ENCODE results near the gene HTR3C. TPM values are rescaled to one million over a fixed set of nuclear protein-coding genes. Genes with fewer than 3 reads are reported as not detected.
"Not testable (repeated sequence)": the region's sequence is repeated elsewhere in the genome, so short reads cannot be mapped to it uniquely, and the experiment has no call there.

Gene HTR3C
- total RNA-seq, 3 donors from 2014 or later, result 0.17 to 0.41 TPM; not detected in 1

DNA sequence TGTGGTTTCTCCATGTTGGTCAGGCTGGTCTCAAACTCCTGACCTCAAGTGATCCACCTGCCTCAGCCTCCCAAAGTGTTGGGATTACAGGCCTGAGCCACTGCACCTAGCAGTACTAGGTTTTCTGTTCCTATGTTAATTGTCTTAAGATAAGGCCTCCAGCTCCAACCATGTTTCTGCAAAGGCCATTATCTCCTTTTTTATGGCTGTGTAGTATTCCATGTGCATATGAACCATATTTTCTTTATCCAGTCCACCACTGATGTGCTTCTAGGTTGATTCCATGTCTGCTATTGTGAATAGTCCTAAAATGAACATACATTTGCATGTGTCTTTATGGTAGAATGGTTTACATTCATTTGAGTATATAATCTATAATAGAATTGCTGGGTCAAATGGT is 9.8 kb downstream of the HTR3C start:
- TF ChIP-seq, protein P1, sequence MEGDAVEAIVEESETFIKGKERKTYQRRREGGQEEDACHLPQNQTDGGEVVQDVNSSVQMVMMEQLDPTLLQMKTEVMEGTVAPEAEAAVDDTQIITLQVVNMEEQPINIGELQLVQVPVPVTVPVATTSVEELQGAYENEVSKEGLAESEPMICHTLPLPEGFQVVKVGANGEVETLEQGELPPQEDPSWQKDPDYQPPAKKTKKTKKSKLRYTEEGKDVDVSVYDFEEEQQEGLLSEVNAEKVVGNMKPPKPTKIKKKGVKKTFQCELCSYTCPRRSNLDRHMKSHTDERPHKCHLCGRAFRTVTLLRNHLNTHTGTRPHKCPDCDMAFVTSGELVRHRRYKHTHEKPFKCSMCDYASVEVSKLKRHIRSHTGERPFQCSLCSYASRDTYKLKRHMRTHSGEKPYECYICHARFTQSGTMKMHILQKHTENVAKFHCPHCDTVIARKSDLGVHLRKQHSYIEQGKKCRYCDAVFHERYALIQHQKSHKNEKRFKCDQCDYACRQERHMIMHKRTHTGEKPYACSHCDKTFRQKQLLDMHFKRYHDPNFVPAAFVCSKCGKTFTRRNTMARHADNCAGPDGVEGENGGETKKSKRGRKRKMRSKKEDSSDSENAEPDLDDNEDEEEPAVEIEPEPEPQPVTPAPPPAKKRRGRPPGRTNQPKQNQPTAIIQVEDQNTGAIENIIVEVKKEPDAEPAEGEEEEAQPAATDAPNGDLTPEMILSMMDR (IDR thresholded peaks at IDR 0.05), result no peak

DNA sequence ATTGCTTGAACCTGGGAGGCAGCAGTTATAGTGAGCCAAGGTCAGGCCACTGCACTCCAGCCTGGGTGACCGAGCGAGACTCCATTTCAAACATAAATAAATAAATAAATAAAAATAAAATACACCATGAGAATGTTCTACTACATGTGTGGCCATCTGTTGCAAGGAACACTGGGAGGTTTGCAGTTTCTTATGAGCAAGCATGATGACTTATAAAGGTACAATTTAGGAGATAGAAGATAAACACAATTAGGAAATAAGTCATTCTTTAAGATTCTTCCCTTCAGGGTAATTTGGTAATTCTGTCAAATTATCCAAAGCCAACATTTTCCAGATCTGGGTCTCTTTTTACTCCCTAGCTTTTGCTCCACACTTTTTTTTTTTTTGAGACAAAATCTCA is 13.4 kb downstream of the HTR3C start:
- TF ChIP-seq, protein P1 (IDR thresholded peaks at IDR 0.05), result no peak
- ATAC-seq (no peak), DNase-seq (no peak)
- no peak overlapping the region for H3K4me3 ChIP-seq
- intact Hi-C loops (cut with DNase I, micrococcal nuclease), result no loop called here
- no peaks in the 10 kb centered on the region for H3K36me3 ChIP-seq (ENCODE audit: low read depth)
- H3K4me1 ChIP-seq (ENCODE audit: low read depth), result no peaks in the 10 kb centered on the region
- no peaks in the 10 kb centered on the region for H3K9me3 ChIP-seq

More for the DNA sequence above, 9.8 kb downstream of the HTR3C start:
- Histone ChIP-seq H3K4me1 (ENCODE audit: low read depth) (no peaks in the 10 kb centered on the region), H3K4me3 (no peak overlapping the region), H3K36me3 (ENCODE audit: low read depth) (no peaks in the 10 kb centered on the region), H3K9me3 (no peaks in the 10 kb centered on the region)
- DNase-seq (no peak), ATAC-seq (no peak)
- intact Hi-C loops (cut with DNase I, micrococcal nuclease), result no loop called here

DNA sequence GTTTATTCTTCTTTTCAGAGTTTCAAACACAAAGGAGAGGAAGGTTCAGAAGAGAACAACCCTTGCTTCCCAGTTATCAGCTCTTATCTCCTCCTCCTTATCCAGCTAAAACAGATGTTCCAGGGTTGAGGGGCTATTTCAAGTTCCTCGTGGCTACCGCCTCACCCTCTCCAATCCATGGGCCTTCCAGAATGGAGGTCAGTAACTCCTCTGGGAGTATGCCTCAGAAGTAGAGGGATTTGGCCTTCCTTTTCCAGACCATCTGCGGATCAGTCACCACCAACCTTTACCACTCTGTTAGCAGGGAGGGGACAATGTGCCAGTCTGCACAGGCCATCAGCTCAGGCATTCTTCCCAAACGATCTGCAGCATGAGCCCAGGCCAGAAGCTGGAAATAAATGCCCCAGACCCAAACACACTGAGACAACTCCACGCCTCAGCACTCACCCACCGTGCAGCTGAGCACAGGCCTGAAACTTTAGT is 14.8 kb downstream of the HTR3C start:
- intact Hi-C loops (cut with DNase I, micrococcal nuclease), result no loop called here
- Histone ChIP-seq H3K4me3 (no peak overlapping the region), H3K4me1 (ENCODE audit: low read depth) (no peaks in the 10 kb centered on the region), H3K36me3 (ENCODE audit: low read depth) (no peaks in the 10 kb centered on the region), H3K9me3 (no peaks in the 10 kb centered on the region)
- ATAC-seq (no peak), DNase-seq (no peak)
- TF ChIP-seq, protein P1 (IDR thresholded peaks at IDR 0.05), result no peak

DNA sequence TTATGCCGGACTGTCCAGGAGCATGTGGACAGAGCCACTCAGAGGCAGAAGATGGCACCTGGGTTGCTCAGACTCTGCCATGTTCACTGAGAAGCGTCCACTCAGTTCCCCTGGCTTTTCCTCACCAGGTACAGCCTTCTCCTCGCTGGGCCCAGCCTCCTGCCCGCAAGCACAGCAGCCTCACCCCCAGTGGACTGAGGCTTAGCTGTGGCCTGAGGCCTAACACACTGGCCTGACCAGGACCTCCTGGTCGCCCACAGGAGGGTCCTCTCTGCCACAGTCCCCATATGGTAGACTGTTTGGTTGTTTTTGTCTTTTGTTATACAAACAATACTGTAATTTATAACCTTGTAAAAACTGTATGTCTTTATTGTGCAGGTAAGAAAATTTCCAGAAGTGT is 15.5 kb downstream of the HTR3C start:
- ATAC-seq (no peak), DNase-seq (no peak)
- intact Hi-C loops (cut with DNase I, micrococcal nuclease), result no loop called here
- Histone ChIP-seq H3K4me3 (no peak overlapping the region), H3K9me3 (no peaks in the 10 kb centered on the region), H3K4me1 (ENCODE audit: low read depth) (no peaks in the 10 kb centered on the region), H3K36me3 (ENCODE audit: low read depth) (no peaks in the 10 kb centered on the region)
- TF ChIP-seq, protein P1 (IDR thresholded peaks at IDR 0.05), result no peak

DNA sequence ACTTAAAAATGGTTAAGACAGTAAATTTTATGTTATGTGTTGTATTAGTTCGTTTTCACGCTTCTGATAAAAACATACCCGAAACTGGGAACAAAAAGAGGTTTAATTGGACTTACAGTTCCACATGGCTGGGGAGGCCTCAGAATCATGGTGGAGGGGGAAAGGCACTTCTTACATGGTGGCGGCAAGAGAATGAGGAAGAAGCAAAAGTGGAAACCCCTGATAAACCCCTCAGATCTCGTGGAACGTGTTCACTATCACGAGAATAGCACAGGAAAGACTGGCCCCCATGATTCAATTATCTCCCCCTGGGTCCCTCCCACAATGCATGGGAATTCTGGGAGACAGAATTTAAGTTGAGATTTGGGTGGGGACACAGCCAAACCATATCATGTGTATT is 18.3 kb downstream of the HTR3C start:
- ATAC-seq; intact Hi-C loops (cut with DNase I, micrococcal nuclease); H3K36me3 ChIP-seq (ENCODE audit: low read depth): not testable (repeated sequence)

DNA sequence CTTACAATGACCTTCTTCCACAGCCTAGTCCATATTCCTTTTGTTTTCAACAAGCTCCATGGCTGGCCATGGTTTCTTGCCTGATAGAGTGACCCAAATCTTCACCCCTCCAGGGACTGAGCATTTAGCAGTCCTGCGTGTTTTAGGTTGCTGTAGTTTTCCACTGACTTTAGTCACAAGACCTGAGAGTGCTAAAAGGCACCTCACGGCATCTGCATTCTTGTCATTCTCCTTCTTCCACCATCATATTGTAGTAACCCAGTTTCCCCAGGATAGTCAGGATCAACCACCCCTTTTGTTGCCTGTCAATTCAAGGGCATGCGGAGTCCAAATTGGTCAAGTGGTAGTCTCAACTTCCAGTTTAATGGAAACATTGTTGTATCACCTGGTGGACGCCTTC is 20.8 kb downstream of the HTR3C start:
- no peak for ATAC-seq

More for the DNA sequence above, 18.3 kb downstream of the HTR3C start:
- not testable (repeated sequence) for H3K9me3 ChIP-seq; H3K4me3 ChIP-seq; DNase-seq; H3K4me1 ChIP-seq (ENCODE audit: low read depth)

More for the DNA sequence above, 20.8 kb downstream of the HTR3C start:
- no peak overlapping the region for H3K4me3 ChIP-seq
- intact Hi-C loops (cut with DNase I, micrococcal nuclease), result no loop called here
- TF ChIP-seq, protein P1 (IDR thresholded peaks at IDR 0.05), result no peak
- no peak for DNase-seq
- no peaks in the 10 kb centered on the region for H3K4me1 ChIP-seq (ENCODE audit: low read depth)
- no peaks in the 10 kb centered on the region for H3K9me3 ChIP-seq
- H3K36me3 ChIP-seq (ENCODE audit: low read depth), result no peaks in the 10 kb centered on the region

Data from mucosa of descending colon (tissue), 3 donors.